HG03342 (cell line): ENCODE results near the gene RTKN.

Experiments used
- ATAC-seq: cut with Tn5 transposase; IDR thresholded peaks from one replicate; pipeline ENCODE4 v1.9.1; 2021; ENCODE audit warnings: mild to moderate bottlenecking, moderate library complexity; ENCODE audit not compliant: unreplicated experiment

RTKN gene

DNA sequence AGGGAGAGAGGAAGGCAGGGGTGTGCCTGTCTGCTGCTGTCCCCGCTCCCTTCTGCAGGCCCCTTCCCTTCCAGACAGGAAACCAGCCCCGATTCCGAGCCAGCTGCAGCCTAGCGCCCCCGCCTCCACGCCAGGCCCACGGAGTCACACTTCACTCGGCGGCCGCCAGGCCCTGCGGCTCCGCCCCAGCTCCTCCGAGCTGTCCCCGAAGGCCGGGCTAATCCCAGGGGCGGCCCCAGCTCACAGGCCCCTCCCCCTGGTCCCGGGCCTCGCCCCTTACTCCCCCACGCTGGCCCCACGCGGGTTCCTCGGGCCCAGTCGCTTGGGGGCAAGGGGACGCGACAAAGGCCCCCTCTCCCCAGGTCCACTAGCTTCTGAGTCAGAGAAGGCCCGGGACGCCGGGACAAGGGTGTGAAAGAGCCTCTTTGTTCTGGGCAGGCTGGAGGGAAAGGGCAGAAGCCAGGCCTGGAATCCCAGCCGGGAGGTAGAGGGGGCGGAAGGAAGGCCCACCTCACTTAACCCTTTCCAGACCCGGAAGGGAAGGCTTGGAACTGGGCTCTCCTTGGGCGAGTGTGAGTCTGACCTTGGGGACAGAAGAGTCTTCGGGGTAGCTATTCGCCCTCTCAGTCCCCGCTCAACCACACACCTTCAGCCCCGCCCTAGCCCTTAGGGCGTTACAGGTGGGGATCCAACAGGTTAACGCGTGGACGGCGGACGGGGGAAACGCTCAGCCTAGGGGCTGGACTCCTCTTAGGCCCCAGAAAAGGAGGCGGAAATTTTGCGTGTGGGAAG is 1.2 kb downstream of the RTKN start:
- ATAC-seq, result peak; percentile 91

GRCh38 chr2:74439803-74440377 is 1.8 kb downstream of the RTKN start:
- ATAC-seq, result no peak

DNA sequence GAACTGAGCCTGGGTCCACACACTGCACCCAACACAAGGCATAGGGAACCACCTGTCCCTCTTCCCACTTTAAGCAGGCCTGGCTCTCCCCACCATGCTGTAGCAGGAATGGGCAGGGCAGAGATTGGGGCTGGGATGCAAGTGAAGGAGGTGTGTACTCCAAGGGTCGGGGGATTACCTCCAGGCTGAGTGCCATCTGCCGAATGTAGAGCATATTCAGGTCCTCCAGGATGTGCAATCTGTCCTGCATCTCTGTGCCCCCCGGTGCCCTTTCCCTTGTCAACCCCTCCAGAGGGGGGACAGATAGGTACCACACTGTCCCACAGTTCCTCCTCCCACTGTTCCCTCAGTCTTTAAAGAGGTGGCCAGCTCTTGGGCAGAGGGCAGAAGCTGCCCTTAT is 2.4 kb downstream of the RTKN start:
- ATAC-seq, result no peak

- no peak for ATAC-seq
These were observed 3.5 kb downstream of the RTKN start for GRCh38 chr2:74438248-74438647.

GRCh38 chr2:74436848-74437695 is 4.7 kb downstream of the RTKN start:
- ATAC-seq, result no peak

DNA sequence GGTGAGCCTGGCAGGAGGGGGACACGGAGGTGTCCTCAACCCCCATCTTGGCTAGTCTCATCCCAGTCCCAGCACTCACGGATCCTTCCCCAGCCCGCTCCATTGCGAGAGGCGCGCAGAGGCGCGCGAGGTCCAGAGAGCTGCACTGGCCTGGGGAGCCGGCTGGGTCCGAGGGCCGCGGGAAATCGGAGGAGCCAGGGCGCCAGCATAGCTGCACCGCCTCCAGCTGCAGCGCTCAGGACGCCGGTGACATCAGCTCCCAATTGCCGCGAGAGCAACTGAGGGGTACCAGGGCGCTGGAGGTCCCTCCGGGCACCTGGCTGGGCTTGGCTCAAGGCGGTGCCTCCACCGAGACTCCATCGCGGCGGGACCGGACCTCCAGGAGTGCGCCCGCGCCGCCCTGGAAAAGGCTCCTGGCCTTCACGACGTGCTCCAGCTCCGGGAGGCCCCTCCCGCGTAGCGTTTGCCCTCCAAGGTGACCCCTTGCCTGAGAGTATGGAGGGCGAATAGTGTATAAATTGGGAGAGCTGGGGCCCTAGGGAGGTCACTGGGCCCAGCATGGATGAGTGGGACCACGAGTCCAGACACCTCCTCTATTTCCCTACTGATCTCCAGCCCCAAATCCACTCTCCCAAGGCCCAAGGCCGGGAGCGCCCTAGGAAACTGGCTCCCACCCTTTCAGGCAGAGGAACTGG is 5.5 kb downstream of the RTKN start:
- no peak for ATAC-seq

DNA sequence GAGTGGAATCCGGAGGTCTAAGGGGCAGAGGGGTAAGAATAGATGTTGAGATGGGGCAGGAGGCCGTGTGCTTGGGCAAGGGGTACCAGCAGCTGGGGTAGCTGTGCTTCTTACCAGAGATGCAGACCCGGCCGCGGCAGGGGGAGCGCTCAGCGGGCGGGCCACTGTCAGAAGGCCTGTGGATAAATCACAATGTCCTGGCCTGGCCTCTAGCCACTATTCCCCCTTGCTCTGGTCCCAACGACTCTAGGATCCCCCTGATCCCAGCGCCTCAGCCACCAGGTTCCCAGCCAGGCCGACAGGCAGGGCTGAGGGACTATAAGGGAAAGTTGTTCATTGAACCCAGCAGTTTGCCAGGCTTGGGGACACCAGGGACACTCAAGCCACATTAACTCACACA is 11.2 kb downstream of the RTKN start:
- no peak for ATAC-seq

DNA sequence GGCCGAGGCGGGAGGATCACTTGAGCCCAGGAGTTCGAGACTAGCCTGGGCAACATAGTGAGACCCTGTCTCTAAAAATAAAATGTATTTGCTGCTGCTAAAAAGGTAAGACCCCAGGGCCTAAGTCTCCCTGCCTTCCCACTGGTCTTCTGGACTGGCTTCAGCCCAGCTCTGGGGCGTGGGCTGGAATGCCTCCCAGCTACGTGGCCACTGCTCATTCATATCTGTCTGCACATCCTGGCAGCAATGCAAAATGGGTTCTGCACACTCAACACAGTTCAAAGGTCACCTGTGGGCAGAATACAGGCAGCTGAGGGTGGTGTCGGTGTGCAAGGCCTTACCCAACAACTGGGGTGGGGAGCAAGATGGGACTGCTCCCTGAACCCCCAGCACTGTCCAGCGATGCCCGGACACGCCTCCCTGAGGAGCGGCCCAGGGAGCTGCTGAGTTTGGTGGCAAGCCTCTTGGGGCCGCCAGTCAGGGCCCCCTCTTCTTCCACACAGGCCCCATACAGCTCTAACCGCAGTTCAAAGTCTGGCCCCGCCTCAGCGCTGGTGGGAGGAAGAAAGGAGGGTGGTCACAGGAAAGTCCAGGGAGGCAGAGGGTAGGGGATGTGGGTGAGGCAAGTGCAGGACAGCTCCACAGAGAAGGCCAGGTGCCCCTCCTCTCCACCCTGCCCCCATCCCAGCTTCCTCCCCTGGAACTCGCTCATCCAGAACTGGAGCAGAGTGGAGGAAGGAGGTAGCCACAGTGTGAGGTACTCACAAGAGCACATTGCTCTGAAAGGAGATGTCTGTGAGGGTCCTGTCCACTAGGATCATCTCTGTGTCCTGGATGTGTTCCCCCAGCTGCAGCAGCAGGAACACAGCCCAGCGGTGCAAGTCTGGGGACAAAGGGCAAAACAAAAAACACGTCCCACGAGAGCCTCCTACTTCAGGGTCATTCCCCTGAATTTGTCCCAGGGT is 12.0 kb downstream of the RTKN start:
- ATAC-seq, result no peak

- no peak for ATAC-seq
These were observed 13.1 kb downstream of the RTKN start for GRCh38 chr2:74428675-74429074.

GRCh38 chr2:74427551-74427950 is 14.2 kb downstream of the RTKN start:
- ATAC-seq, result no peak

DNA sequence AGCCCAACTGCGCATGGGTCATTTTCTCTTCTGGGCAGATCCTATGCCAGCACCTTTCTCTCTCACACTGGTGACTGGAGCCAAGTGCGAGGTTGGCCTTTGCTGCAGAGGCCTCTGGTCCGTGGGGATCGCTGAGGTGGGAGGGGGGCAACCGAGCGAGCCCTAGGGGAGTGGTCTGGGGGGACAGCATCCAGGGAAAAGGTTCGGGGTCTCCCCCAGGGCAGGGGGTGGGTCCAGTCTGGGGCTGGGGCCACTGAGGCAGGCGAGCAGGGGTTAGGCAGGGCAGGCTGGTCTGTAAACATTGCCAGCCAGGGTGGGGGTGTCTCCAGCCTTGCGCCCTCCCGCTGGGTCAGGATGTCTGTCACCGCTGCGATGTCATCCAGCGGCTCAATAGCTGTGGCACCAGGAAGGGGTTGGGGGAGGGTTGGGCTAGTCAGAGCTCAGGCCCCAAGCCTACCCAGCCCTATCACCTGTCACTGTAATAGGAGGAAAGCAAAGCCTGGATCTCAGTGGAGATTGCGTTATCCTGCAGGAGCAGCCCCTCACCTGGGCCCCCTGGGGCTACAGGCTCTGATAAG is 15.5 kb downstream of the RTKN start:
- ATAC-seq, result no peak

DNA sequence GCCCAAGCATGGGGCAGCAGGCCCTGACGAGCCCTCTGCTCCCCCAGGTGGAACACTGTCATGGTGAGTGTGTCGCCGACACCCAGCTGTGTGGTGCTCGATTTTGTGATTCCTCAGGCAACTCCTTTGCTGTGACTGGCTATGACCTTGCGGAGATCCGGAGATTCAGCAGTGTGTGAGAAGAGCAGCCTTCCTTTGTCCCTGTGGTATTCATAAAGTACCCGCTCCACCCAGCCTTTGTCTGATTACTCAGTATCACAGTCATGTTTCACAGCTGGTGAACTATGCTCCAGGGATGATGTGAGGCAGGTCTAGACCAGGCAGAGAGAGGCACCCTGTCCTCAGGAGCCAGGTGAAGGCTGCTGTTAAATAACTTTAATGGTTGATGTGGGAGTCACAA is 16.2 kb downstream of the RTKN start:
- no peak for ATAC-seq

- ATAC-seq, result no peak
These were observed 16.7 kb downstream of the RTKN start for GRCh38 chr2:74424995-74425406.

- ATAC-seq, result no peak
These were observed 17.4 kb downstream of the RTKN start for GRCh38 chr2:74424139-74424992.

- no peak for ATAC-seq
These were observed 18.3 kb downstream of the RTKN start for GRCh38 chr2:74423231-74424095.

- peak; percentile 90 for ATAC-seq
These were observed 20.4 kb downstream of the RTKN start, which contains the start of the genes C2orf81 and WDR54 for GRCh38 chr2:74421221-74421870. Gene C2orf81 (minus strand): TSS chr2:74421619. CDS start chr2:74421560, 59 bp downstream. Gene WDR54 (plus strand): TSS chr2:74421730. CDS start chr2:74422154, 424 bp downstream.
